CD4-positive, alpha-beta T cell treated with Interleukin-17A for 4 hours (primary cell): ENCODE results near the gene ABLIM1.

Source experiments
- DNase-seq: peaks from one replicate; pipeline ENCODE4 v3.0.0-alpha.2; 2020; ENCODE audit warnings: mixed read lengths

ABLIM1 gene

DNA sequence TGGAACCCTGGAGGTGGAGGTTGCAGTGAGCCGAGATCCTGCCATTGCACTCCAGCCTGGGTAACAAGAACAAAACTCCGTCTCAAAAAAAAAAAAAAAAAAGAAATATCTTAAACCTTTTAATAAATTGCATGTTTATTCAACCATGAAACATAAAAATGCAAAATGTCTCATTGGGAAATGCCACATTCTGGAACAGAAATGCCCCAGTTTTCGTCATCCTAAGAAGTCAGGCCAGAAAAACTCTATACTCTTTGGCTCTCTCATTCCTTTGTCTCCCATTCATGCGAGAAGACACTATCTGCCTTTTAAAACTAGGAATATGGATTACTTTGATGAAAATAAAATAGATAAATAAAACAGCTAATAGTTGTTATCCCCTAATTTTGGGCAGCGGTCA lies 21.5 kb upstream of the ABLIM1 start:
- no peak for DNase-seq

DNA sequence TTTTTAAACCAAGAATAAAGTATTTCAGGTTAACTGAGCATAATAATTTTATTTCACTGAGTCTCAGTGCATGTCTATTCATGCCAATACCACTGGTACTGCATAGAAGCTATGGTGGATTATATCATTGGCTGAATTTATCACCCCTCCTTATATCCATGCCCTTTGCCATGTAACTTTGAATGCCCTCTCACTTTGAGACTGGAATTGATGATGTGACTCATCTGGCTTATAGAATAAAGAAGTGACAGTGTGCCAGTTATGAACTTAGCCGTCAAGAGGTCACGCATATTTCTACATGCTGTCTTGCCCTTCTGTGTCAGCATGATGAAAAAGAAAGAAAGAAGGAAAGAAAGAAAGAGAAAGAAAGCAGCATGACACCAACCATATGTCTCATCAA lies 20.7 kb upstream of the ABLIM1 start:
- no peak for DNase-seq

DNA sequence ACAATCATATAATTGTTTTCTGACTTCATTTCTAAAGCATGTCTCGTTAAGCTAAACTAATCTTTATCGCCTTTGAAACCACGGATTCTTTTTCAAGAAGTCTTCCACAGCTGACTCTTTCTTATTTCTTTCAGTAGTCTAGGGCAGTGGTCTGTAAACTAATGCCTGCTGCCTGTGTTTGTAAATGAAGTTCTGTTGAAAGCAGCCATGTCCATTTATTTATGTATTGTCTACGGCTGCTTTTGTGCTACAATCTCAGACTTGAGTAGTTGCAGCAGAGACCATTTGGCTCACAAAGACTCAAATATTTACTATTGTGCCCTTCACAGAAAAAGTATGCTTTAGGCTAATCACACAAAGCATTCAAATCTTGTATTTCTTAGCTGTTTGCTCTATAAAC lies 20.3 kb upstream of the ABLIM1 start:
- DNase-seq = no peak

DNA sequence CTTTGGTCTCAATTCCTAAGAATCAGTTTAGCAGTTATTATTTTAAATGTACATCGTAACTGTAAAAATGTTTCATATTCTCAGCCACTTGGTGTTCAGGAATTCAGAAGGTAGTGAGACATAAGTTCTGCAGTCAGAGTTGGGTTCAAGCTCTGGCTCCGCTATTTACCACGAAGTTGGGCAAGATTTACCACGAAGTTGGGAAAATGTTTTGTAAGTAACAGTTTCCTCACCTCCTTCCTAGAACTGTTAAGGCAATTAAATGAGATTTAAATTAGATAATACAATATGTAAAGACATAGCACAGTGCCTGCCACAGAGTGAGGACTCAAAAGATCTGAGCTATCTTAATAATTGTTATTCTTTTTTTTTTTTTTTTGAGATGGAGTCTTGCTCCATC lies 16.3 kb upstream of the ABLIM1 start:
- DNase-seq = no peak

DNA sequence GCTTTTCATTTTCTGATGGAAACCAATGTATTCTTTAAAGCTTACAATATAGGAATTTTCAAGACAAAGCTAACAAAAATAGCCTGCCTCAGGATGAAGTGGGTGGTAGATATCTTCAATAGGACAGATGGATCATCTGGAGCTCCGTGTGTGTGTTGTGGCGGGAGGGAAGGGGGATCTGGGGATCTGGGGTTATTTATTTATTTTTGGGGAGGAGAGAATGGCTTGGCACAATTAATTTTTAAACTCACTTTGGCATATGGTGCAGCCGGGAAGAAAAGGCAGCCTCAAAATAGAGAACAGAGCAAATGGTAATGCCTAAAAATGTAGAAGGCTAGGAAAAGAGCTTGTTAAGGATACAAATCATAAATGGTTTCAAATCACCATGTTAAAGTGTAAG lies 11.6 kb upstream of the ABLIM1 start:
- DNase-seq = no peak

DNA sequence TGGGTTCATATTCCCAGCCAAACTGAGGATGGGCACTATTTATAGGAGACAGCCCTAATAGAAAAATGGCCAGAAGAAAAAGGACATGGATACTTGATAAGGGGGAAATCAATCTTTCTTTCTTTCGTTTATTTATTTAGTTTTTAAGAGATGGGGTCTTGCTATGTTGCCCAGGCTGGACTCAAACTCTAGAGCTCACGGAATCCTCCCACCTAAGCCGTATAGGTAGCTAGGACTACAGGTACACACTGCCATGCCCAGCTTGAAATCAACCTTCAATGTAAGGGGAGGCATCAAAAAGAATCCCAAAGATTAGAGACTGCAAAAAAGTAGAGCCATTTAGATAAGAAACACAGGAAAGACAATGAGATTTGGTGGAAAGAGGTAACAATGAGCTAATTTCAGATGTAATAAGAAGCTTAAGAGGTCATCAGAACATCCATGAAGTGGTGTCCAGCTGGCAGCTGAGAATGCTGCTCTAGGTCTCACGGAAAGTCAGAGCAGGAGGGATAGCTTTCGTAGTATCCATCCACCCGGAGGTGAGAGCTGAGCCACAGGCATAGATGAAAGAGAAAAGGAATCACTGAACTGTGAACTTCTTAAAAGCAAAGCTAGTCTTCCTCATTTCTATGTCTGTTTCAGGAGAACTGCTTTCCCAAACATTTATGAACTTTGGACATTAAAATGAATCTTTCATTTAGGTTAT lies 10.5 kb upstream of the ABLIM1 start:
- DNase-seq = no peak

DNA sequence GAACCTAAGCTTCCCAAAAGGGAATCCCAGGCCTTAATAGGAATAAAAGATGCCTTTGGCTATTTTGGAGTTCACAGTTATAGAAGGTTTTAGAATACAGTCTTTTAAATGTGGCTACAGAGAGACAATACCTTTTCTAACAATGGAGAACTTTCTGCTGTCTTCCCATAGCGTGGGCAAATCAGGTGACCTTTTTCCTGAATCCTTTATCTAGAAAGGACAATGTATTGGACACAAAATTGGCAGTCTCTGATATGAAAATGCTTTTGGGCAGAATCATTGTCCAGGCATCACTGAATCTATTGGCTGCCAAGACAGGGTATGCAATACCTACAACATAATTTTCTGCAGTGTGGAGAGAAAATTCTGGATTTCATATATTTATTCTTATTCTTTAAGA lies 7.8 kb upstream of the ABLIM1 start:
- DNase-seq = no peak

DNA sequence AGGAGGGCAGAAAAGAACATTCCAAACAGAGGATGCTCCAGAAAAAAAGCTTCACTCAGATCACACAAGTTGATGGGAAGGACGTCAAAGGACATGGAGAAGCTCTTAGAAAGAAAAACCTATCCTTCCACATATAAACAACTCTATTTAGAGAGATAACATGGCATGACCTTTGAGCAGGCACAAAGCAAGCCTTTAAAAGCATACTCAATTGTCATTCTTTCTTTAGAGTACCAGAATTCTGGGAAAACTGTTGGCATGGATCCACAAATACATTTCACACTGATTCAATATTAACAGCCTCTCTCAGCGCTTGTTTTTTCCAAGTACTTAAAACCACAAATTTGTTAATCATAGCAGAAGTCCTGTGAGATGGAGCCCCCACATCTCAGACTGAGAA lies 7.3 kb upstream of the ABLIM1 start:
- DNase-seq = no peak

DNA sequence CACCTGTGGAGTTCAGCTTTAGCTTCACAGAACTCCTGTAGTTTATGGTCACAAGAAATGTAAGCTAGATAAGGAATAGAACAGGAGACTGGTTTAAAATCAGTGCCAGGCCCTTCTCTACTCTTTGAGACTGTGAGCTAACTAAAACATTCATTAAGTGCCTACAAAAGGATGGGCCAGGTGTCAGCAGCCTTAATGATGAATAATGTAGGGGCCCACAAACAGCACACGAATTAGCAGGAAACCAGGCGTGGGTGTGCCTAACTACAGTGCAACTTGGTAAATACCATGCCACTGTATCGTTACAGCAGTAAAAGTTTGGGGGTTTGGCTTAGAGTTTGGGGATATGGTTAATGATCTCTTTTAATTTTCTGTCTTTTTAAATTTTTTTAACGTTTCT lies 6.1 kb upstream of the ABLIM1 start:
- no peak for DNase-seq

DNA sequence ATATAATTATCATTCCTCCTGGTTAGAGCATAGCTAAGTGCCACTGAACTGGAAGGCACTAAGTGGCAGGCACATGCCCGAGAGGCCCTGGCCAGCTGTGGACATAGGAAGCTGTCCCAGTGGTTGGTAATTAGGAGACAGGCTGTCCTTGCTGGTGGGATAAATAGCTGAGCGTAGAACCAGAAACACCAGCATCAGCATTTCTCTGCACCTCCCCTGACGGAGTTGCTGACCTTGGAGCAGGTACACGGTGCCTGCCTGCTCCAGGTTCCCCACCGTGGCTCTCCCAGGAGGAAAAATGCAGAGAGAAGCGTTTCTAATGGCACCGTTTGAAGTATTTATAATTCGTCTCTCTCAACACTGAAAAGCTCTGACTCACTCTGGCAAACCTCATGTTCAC lies 5.6 kb upstream of the ABLIM1 start:
- no peak for DNase-seq

DNA sequence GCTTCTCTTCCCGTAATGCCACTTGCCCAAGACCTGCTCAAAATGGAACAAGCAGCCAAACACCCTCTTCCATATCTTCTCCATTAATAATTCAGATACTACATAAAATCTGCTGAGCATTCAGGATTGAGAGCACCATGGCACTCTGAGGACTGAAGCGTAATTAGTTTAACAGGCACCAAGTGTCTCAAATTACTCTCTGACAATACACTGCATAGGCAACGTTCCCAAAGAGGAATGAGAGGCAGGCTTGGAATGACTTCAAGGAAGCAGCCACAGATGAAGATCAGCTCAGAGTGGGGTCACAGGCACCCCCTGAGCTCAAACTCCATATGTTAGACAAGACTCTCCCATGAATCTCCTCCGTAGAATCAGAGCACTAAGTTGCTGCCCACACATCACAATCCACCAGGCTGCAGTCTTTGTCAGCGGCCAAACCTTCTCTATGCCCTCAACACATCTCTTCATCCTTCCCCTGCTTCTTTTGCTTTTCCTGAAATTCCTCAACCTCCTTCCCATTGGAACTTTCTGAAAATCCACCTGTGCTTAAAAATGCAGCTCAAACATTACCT lies 4.7 kb upstream of the ABLIM1 start:
- no peak for DNase-seq

DNA sequence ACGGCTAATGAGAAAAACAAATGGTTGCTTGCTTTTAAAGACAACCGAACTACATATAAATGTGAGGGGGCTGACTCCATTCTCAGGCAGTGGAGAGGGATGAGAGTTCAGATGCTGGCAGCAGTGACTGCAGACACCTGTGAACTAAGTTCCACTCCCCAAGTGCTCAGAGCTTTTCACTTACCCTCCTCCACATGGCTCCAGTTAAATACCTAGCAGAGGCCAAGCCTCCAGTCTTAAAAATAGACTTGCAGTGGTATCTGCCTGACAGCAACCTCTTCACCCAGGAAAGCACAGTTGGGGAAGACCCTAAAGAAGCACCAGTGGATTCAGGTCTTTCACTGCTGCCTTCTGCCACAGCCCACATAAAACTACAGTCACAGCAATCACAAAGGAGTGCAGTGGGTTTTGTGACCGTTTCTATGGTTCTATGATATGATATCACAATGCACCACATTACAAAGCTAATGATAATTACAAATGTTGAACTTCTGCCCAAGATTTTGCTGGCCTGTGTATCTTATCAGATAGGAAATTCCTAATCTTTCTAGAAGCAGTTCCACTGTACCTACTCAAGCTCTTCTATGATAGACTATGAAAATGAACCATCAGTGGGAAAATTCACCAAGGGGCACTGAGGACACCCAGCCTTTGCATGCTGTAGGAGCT lies 3.3 kb upstream of the ABLIM1 start:
- no peak for DNase-seq

DNA sequence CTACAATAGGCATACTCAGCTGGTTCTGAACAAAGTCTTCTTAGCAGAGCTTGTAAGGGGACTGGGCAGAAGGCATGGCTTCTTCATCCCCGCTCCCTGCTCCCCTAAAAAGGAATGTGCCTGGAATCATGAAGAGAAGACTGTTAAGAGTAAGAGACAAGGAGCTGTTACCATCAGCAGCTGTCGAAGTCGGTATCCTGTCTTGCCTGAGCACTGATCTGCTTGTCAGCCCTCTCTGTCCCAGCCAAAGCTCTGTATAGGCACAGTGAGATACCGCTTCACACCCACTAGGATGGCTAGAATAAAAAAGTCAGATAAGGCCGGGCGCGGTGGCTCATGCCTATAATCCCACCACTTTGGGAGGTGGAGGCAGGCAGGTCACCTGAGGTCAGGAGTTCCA lies 2.4 kb downstream of the ABLIM1 start:
- no peak for DNase-seq

DNA sequence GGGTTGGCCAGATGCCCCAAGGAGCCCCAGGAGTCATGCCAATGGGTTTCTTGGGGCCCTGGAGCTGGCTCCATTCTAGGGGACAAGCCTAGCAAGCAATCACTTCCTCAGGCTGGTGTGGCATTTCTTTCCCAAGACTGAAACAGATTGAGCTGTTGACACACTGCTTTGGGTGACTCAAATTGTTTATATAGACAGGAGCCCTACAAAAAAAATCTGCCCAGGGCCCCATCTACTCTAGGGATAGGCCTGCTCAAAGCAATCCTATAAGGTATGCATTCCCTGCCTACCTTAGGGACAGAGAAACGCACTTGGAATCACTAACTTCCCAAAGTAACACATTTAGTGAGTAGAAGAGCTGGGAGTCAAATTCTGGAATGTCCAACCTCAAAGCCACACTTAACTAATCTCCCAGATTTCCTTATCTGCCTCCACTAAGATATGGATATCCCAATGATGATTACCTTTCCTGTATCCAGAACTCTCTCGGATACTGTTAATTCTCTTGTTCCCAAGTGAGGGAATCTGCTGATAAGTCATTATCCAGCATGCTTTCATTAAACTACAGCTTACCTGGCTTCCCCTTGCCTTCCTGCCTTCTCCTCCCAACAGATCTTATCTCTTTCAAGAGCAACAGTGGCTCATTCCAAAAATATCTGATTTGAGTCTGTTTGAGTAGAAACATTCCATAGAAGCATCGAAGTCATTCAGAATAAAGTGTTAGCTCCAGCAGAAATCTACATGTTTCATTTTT lies 3.1 kb downstream of the ABLIM1 start:
- no peak for DNase-seq

DNA sequence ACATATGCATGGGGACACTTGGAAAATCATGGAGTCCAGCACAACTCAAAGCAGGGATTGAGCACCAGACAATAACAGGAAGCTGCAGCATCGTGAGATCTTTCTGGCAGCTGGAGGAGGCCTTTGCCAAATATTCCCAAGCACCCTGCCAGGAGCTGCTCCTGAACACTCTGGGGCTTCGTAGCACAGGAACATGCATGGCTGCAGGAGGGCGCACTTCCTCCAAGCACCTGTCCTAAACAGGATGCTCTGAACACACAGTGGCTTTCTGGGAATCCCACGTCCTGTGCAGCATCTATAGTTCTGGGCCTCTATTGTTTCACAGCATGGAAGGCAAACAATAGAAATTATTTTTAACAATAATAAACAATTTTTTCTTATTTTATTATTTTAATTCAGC lies 4.1 kb downstream of the ABLIM1 start:
- no peak for DNase-seq

DNA sequence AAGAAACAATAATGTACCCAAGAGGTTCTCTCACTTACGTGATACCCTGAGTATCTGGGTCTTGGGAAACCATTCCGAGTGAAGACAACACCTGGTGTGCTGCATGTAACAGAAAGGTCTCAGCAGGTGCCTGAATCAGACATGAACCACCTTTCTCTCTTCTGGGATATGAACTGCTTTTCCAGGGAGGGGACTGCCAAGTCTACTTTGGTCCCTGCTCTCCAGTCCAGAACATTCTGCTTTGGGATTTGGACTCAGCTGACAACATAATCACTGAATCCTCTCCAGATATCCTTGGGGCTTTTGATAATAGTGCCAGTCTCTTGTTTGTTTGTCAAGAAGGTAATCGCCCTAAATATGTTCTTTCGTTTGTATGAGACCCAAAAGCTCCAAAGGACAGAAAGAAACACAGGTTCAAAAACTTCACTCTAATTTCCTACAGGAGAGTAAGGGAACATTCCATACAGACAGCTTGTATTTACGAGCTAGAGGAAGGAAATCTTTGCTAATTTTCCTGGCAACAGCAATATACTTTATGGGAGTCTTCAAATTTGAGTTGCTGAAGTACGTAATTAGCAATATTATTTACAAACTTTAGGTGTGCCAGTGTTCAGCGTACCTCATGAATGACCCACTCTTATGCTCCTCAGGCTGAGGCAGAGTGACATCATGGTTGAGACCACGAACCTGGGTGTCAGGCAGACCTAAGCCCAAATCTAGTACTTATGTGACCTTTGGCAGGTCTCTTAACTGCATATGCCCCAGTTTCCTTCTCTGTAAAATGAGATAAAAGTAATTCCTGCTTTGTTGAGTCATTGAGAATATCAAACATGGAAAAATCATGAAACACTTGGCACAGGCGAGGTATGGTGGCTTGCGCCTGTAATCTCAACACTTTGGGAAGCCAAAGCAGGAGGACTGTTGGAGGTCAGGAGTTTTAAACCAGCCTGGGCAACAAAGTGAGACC lies 5.4 kb downstream of the ABLIM1 start:
- DNase-seq = no peak

DNA sequence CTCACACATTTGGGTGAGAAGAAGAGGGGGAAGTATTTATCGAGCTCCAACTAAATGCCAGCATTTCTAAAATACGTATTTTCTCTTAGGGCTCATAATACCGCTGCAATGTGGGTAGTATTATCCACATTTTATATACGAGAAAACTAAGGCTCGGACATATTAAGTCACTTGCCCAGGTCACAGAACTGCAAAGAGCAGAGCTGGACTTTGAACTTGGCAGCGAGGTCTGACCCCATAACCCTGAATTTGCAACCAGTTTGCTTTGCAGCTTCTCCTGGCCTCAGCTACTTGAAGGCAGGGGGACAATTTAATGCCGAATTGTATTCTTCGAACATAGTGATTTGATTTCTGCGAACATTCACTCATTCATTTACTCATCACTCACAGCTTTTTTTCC lies 7.2 kb downstream of the ABLIM1 start:
- no peak for DNase-seq

DNA sequence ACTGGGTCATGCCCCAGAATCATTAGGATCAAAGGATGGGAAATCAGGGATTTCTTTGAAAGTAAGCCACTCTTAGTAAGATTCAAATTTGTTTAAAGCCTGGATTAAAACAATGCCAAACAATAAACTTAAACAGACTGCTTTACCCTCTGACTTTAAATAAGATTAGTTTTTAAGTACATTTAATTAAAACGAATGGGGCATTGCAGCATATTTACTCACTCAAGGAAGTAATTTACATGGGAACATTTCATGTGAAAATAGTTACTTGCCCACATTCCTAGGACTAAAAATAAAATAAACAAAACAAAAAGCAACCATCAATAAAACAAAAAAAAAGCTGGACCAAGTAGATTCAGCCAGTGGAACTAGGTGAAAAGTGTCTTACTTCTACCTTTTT lies 7.8 kb downstream of the ABLIM1 start:
- no peak for DNase-seq

DNA sequence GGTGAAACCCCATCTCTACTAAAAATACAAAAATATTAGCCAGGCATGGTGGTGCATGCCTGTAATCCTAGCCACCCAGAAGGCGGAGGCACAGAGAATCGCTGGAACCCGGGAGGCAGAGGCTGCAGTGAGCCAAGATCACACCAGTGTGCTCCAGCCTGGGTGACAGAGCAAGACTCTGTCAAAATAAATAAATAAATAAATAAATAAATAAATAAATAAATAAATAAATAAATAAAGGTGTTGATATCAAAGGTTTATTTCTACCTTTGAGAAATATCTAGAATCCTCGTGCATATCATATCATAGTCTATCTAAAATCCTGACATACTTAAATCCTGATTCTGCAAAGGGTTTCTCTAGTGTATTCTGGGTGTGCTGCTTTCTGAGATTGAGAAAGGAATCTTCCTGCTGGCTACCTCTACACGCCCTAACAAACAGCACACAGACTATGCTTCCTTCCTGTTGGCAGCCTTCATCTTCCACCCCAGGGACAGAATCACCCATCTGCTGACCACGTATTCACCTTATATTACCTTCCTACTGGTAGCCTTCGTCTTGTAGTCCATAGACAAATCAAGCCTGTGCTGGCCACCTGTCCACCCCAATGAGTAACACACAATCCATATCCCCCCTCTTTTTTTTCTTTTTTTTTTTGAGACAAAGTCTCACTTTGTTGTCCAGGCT lies 8.7 kb downstream of the ABLIM1 start:
- no peak for DNase-seq

DNA sequence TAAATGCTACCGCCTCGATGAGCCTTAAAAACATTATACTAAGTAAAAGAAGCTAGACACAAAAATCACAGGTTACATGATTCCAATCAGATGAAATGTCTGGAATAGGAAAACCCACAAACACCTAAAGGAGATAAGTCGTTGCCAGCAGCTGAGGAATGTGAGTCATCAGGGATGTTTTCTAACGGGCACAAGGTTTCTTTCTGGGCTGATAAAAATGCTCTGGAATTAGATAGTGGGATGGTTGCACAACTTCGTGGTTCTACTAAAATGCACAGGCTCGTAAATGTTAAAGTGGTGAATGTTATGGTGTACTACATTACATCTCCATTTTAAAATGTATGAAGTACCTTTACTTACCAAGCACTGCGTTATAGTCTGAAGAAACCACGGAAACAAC lies 9.7 kb downstream of the ABLIM1 start:
- no peak for DNase-seq

DNA sequence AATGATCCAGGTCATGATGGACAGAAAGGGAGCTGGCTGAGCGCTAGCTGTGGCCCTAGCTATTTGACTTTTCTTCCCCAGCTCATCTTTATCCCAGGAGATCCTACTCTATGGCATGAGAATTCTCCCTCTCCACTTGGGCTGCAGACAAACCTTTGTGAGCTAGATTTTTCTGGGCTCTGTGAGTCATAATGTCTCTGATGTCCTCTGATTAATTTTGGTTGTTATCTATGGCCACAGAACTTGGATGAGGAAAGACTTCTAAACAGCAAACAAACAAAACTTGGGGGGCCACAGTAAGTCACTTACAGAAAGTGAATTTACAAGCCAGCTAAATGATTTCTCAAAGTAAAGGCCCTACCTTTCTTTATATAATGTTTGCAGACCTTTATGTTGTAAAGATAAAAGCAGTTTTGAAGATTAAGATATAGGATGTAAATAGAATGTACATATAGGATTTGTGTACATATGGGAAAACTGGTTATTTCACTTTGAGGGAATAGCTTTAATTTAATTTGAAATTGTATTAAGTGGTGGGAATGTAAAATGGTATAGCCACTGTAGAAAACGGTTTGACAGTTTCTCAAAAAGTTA lies 10.4 kb downstream of the ABLIM1 start:
- DNase-seq = no peak

DNA sequence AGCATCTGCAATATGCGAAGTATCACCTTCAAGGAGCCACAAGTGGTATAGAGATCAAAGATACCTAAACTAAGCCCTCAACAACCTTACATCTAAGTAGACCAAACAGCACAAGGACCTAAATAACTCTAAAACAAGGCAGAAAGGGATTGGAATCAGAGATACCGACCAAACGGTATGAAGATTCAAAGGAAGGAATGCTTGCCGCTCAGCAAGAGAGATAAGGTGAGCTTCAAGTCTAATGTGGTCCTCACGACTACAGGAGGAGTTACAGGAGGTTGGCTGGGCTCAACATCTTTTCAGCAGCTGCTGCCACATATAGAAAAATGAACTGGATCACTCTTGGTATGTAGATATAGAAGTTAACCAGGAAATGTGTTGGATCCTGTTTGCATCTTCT lies 11.6 kb downstream of the ABLIM1 start:
- DNase-seq = no peak
